Measurements from ENCODE around the gene CENPB. TPM values are rescaled to one million over a fixed set of nuclear protein-coding genes. Genes with fewer than 3 reads are reported as not detected.
"Not testable (repeated sequence)": the region's sequence is repeated elsewhere in the genome, so short reads cannot be mapped to it uniquely, and the experiment has no call there.

Gene CENPB
- total RNA-seq, result 10 to 100 TPM; 37.0 to 79.0 (median 60.8) TPM
- 36.3 TPM for total RNA-seq (2013)
- 48.3 to 140 (median 74.8) reads per million in 29 experiments for total RNA-seq

DNA sequence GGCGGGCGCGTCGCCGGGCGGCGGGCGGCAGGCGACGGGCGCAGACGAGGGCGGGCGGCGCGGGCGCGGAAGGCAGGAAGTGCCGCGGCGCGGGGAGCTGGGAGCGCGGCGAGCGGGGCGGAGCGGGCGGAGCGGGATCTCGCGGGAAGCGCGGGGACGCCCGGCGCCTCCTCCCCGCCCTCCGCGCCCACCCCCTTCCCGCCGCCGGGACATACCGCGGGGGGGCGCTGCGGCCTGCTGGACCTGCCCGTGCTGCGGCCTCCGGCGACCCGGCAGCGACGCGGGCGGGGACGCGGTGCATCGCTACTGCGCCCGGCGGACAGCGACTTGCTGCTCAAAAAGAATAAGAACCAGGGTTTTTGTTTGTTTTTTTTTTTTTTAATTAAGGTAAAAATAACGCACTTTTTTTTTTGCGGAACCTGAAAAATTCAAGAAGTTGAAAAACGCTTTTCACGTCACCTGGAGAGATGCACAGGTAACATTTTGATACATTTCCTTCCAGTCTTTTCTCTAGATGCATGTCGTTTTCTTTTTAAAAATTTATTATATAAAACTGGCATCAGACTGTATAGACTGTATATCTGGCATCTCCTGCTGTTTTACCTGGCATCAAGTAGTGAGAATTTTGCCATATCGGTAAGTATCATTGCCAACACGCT lies at the start of gene CENPB:
TSS of gene CENPB (minus strand) at position 76 of the 659 bp plus-strand sequence. CDS start 257 bp downstream, outside the sequence.
- peak; percentile 88 to 93 (median 91) for ATAC-seq (replicated peaks in 1 of 4)
- POLR2A ChIA-PET, result interaction anchor here (0.5 to 0.6 kb wide), 3 partner anchors 24 to 64 kb away, joined by 3 to 7 read pairs (median 4); no protein-coding TSS in a partner anchor
- peak within 1 kb of the TSS; percentile 70 to 86 (median 75) for H3K4me3 Mint-ChIP-seq
- 0% methylated on average over 59 of the region's 70 CpGs for WGBS (ENCODE audit: insufficient coverage)
- H3K27ac ChIP-seq (ENCODE audit: low read length), result peak within 1 kb of the TSS; percentile 76
- no peaks in the 10 kb centered on the region for H3K27me3 ChIP-seq (replicated peaks in 1 of 2; ENCODE audit: control insufficient read depth in 2 of 2, extremely low read depth in 1 of 2, insufficient read depth in 2 of 2, low read length in 1 of 2)
- peak; percentile 67 to 94 (median 81) for DNase-seq
- peaks cover 32 to 46% (median 42%) of the 10 kb centered on the region in 3 donors for H3K4me1 Mint-ChIP-seq
- H3K36me3 ChIP-seq (ENCODE audit: control insufficient read depth in 2 of 2, extremely low read depth in 1 of 2, insufficient read depth in 1 of 2, low read length in 1 of 2), result no peaks in the 10 kb centered on the region
- H3K36me3 Mint-ChIP-seq, result peaks cover 4% of the 10 kb centered on the region
- H3K27me3 Mint-ChIP-seq, result no peaks in the 10 kb centered on the region
- H3K4me1 ChIP-seq (ENCODE audit: control insufficient read depth in 1 of 2, extremely low read depth in 1 of 2, insufficient read depth in 2 of 2, low read length in 2 of 2), result peaks cover 14 to 34% of the 10 kb centered on the region in 2 experiments
- peak within 1 kb of the TSS; percentile 80 to 86 for H3K27ac Mint-ChIP-seq
- no peaks in the 10 kb centered on the region for H3K9me3 ChIP-seq
- H3K4me3 ChIP-seq (ENCODE audit: control insufficient read depth in 1 of 2, extremely low read depth in 1 of 2, low read length in 1 of 2), result peak within 1 kb of the TSS; percentile 54 to 57
- H3K9me3 Mint-ChIP-seq, result no peaks in the 10 kb centered on the region
- CTCF ChIA-PET, result interaction anchor here (1.0 to 2.5 kb wide), 9 partner anchors 9 to 68 kb away, joined by 3 to 13 read pairs (median 3); partner anchors contain the start of genes ADISSP (in 1 of the 2), AP5S1 (in 1 of the 2) and CDC25B (in 1 of the 2)

DNA sequence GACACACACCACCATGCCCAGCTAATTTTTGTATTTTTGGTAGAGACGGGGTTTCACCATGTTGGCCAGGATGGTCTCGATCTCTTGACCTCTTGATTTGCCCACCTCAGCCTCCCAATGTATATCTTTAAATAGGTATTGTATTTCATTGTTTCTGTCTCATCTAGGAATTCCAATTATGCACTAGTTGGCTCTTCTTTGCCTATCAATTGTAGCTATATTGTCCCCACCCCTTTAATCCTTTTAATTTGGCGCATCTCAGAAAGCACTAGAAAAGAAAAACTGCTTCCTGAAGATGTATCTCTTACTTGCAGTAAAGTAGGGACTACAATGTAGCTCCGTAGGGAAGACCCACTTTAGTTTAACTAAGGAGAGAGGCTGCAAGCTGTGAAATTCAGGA lies 49.6 kb upstream of the CENPB start:
- Histone ChIP-seq H3K4me3 (ENCODE audit: control insufficient read depth in 1 of 2, extremely low read depth in 1 of 2, low read length in 1 of 2) (no peak overlapping the region), H3K9me3 (no peaks in the 10 kb centered on the region), H3K36me3 (ENCODE audit: control insufficient read depth in 2 of 2, extremely low read depth in 1 of 2, insufficient read depth in 1 of 2, low read length in 1 of 2) (no peaks in the 10 kb centered on the region), H3K27ac (ENCODE audit: low read length) (no peak overlapping the region), H3K4me1 (ENCODE audit: control insufficient read depth in 1 of 2, extremely low read depth in 1 of 2, insufficient read depth in 2 of 2, low read length in 2 of 2) (peaks cover 4 to 5% of the 10 kb centered on the region in 2 experiments), H3K27me3 (replicated peaks in 1 of 2; ENCODE audit: control insufficient read depth in 2 of 2, extremely low read depth in 1 of 2, insufficient read depth in 2 of 2, low read length in 1 of 2) (no peaks in the 10 kb centered on the region)
- ChIA-PET CTCF (interaction anchor here in 1 of 2 donors (0.7 kb wide), 2 partner anchors 25 to 311 kb away, joined by 4 read pairs; no protein-coding TSS in a partner anchor), POLR2A (no interaction called here)
- DNase-seq (no peak), ATAC-seq (replicated peaks in 1 of 4) (no peak)
- no CpG with 5 or more reads among the region's 4 CpGs for WGBS (ENCODE audit: insufficient coverage)
- Mint-ChIP-seq H3K27ac (no peak overlapping the region), H3K36me3 (peaks cover 4% of the 10 kb centered on the region), H3K4me1 (peaks cover 0 to 10% (median 5%) of the 10 kb centered on the region in 3 donors), H3K9me3 (no peaks in the 10 kb centered on the region), H3K4me3 (no peak overlapping the region), H3K27me3 (no peaks in the 10 kb centered on the region)

GRCh38 chr20:3829891-3830290 lies 43.4 kb upstream of the CENPB start:
- CTCF ChIA-PET, result interaction anchor here in 1 of 2 donors (0.7 kb wide), 1 partner anchor 28 kb away, joined by 4 read pairs; no protein-coding TSS in a partner anchor
- H3K4me3 ChIP-seq (ENCODE audit: control insufficient read depth in 1 of 2, extremely low read depth in 1 of 2, low read length in 1 of 2); H3K4me1 ChIP-seq (ENCODE audit: control insufficient read depth in 1 of 2, extremely low read depth in 1 of 2, insufficient read depth in 2 of 2, low read length in 2 of 2); H3K9me3 ChIP-seq; ATAC-seq (replicated peaks in 1 of 4); H3K9me3 Mint-ChIP-seq; DNase-seq; H3K4me3 Mint-ChIP-seq; H3K27me3 ChIP-seq (replicated peaks in 1 of 2; ENCODE audit: control insufficient read depth in 2 of 2, extremely low read depth in 1 of 2, insufficient read depth in 2 of 2, low read length in 1 of 2); POLR2A ChIA-PET; H3K27me3 Mint-ChIP-seq; H3K27ac Mint-ChIP-seq; H3K27ac ChIP-seq (ENCODE audit: low read length); H3K4me1 Mint-ChIP-seq: not testable (repeated sequence)
- H3K36me3 ChIP-seq (ENCODE audit: control insufficient read depth in 2 of 2, extremely low read depth in 1 of 2, insufficient read depth in 1 of 2, low read length in 1 of 2), result peaks cover 3 to 17% of the 10 kb centered on the region in 2 donors
- WGBS (ENCODE audit: insufficient coverage), result no CpG with 5 or more reads among the region's 5 CpGs
- peaks cover 15% of the 10 kb centered on the region for H3K36me3 Mint-ChIP-seq

DNA sequence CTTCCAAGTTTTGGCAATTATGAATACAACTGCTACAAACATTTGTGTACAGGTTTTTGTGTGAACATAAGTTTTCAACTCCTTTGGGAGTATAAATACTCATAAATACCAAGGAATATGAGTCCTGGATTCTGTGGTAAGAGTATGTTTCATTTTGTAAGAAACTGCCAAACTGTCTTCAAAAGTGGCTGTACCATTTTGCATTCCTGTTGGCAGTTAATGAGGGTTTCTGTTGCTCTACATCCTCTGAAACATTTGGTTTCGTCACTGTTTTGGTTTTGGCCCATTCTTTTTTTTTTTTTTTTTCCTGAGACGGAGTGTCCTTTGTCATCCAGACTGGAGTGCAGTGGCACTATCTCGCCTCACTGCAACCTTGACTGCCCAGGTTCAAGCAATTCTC lies 42.3 kb upstream of the CENPB start:
- no peak overlapping the region for H3K27ac Mint-ChIP-seq
- H3K36me3 ChIP-seq (ENCODE audit: control insufficient read depth in 2 of 2, extremely low read depth in 1 of 2, insufficient read depth in 1 of 2, low read length in 1 of 2), result peaks cover 8 to 28% of the 10 kb centered on the region in 2 donors

DNA sequence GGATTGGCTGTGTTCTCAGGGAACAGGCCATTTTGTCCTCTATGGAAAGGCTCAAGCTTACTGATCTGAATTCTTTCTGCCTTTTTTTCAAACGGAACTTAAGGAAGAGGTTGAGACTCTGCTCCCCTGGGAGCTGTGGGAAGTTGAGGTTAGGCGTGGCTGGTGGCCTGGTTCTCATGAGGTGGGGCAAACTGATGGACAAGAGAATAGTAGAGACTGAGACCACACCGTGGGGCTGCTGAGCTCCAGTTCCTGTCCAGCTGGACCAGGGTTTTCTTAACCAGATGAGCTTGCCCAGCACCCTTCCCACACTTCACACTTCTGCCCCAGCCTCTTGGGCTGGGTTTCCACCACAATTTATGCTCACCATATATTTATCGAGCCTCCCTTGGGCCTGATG lies 39.9 kb upstream of the CENPB start:
- no peaks in the 10 kb centered on the region for H3K27me3 ChIP-seq (replicated peaks in 1 of 2; ENCODE audit: control insufficient read depth in 2 of 2, extremely low read depth in 1 of 2, insufficient read depth in 2 of 2, low read length in 1 of 2)
- ChIA-PET CTCF (interaction anchor here in 1 of 2 donors (0.6 kb wide), 1 partner anchor 711 kb away, joined by 3 read pairs; no protein-coding TSS in a partner anchor), POLR2A (no interaction called here)
- H3K4me1 ChIP-seq (ENCODE audit: control insufficient read depth in 1 of 2, extremely low read depth in 1 of 2, insufficient read depth in 2 of 2, low read length in 2 of 2), result peaks cover 0 to 5% of the 10 kb centered on the region in 2 experiments
- ATAC-seq (replicated peaks in 1 of 4), result no peak
- no peaks in the 10 kb centered on the region for H3K9me3 ChIP-seq
- Mint-ChIP-seq H3K4me1 (peaks cover 4 to 7% (median 7%) of the 10 kb centered on the region in 3 donors), H3K36me3 (peaks cover 27% of the 10 kb centered on the region), H3K9me3 (no peaks in the 10 kb centered on the region), H3K27ac (peak overlapping the region in 1 of 2 donors; percentile 52), H3K27me3 (no peaks in the 10 kb centered on the region), H3K4me3 (no peak overlapping the region)
- H3K27ac ChIP-seq (ENCODE audit: low read length), result no peak overlapping the region
- peaks cover 15 to 44% of the 10 kb centered on the region in 2 donors for H3K36me3 ChIP-seq (ENCODE audit: control insufficient read depth in 2 of 2, extremely low read depth in 1 of 2, insufficient read depth in 1 of 2, low read length in 1 of 2)
- no peak overlapping the region for H3K4me3 ChIP-seq (ENCODE audit: control insufficient read depth in 1 of 2, extremely low read depth in 1 of 2, low read length in 1 of 2)
- 89% methylated on average over 1 of the region's 4 CpGs for WGBS (ENCODE audit: insufficient coverage)
- DNase-seq, result no peak

More for the DNA sequence above, 42.3 kb upstream of the CENPB start:
- DNase-seq, result no peak
- Mint-ChIP-seq H3K9me3 (no peaks in the 10 kb centered on the region), H3K27me3 (no peaks in the 10 kb centered on the region), H3K4me1 (no peaks in the 10 kb centered on the region), H3K36me3 (peaks cover 16% of the 10 kb centered on the region), H3K4me3 (no peak overlapping the region)
- H3K9me3 ChIP-seq, result no peaks in the 10 kb centered on the region
- ChIA-PET CTCF (no interaction called here), POLR2A (no interaction called here)
- WGBS (ENCODE audit: insufficient coverage), result 93% methylated on average over 3 of the region's 3 CpGs
- H3K27me3 ChIP-seq (replicated peaks in 1 of 2; ENCODE audit: control insufficient read depth in 2 of 2, extremely low read depth in 1 of 2, insufficient read depth in 2 of 2, low read length in 1 of 2), result no peaks in the 10 kb centered on the region
- H3K27ac ChIP-seq (ENCODE audit: low read length), result no peak overlapping the region
- no peak for ATAC-seq (replicated peaks in 1 of 4)
- no peak overlapping the region for H3K4me3 ChIP-seq (ENCODE audit: control insufficient read depth in 1 of 2, extremely low read depth in 1 of 2, low read length in 1 of 2)
- H3K4me1 ChIP-seq (ENCODE audit: control insufficient read depth in 1 of 2, extremely low read depth in 1 of 2, insufficient read depth in 2 of 2, low read length in 2 of 2), result no peaks in the 10 kb centered on the region

DNA sequence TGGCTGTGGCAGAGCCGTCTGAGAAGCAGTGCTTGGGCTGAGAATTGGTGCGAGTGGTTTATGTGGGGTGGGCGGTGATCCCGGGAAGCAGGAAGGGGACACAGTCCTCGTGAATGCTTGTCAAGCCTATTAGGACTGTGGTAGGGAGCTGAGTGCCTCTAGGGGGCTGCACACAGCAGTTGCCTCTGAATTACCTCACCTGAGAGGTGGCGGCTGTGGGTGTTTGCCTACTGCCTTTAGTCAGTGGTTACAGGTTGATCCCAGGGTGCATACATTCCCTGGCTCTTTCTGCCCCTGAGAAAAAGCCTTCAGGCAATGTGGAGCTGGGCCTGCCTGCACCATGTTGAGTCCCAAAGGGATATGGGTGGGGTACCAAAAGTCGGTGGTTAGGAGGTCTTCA lies 39.0 kb upstream of the CENPB start:
- peaks cover 27% of the 10 kb centered on the region for H3K36me3 Mint-ChIP-seq
- H3K27ac ChIP-seq (ENCODE audit: low read length), result no peak overlapping the region
- ChIA-PET POLR2A (no interaction called here), CTCF (no interaction called here)
- peaks cover 0 to 9% of the 10 kb centered on the region in 2 experiments for H3K4me1 ChIP-seq (ENCODE audit: control insufficient read depth in 1 of 2, extremely low read depth in 1 of 2, insufficient read depth in 2 of 2, low read length in 2 of 2)
- DNase-seq (no peak), ATAC-seq (replicated peaks in 1 of 4) (no peak)
- WGBS (ENCODE audit: insufficient coverage), result 88% methylated on average over 5 of the region's 7 CpGs
- peak overlapping the region in 1 of 2 donors; percentile 3 for H3K27ac Mint-ChIP-seq
- no peaks in the 10 kb centered on the region for H3K27me3 ChIP-seq (replicated peaks in 1 of 2; ENCODE audit: control insufficient read depth in 2 of 2, extremely low read depth in 1 of 2, insufficient read depth in 2 of 2, low read length in 1 of 2)
- H3K4me1 Mint-ChIP-seq, result peaks cover 10 to 15% (median 12%) of the 10 kb centered on the region in 3 donors
- no peaks in the 10 kb centered on the region for H3K9me3 ChIP-seq
- no peaks in the 10 kb centered on the region for H3K27me3 Mint-ChIP-seq
- H3K9me3 Mint-ChIP-seq, result no peaks in the 10 kb centered on the region
- H3K4me3 ChIP-seq (ENCODE audit: control insufficient read depth in 1 of 2, extremely low read depth in 1 of 2, low read length in 1 of 2), result no peak overlapping the region
- H3K4me3 Mint-ChIP-seq, result no peak overlapping the region
- H3K36me3 ChIP-seq (ENCODE audit: control insufficient read depth in 2 of 2, extremely low read depth in 1 of 2, insufficient read depth in 1 of 2, low read length in 1 of 2), result peaks cover 15 to 44% of the 10 kb centered on the region in 2 donors
